Iris pigment epithelial cell (primary cell): ENCODE data around the gene PTPRD.

Experiments used
- DNase-seq: peaks from one replicate; pipeline ENCODE4 v3.0.0-alpha.2; 2011; ENCODE audit warnings: low read depth

The PTPRD gene

GRCh38 chr9:10612641-10613398 is at the start of gene PTPRD:
TSS of gene PTPRD (minus strand) at chr9:10613002.
- peak; percentile 39 for DNase-seq

- DNase-seq, result no peak
These were observed 49.2 kb upstream of the PTPRD start for GRCh38 chr9:10661994-10662393.

- DNase-seq, result no peak
These were observed 48.6 kb upstream of the PTPRD start for GRCh38 chr9:10661376-10661775.

- no peak for DNase-seq
These were observed 38.2 kb upstream of the PTPRD start for GRCh38 chr9:10651012-10651411.

- no peak for DNase-seq
These were observed 36.3 kb upstream of the PTPRD start for GRCh38 chr9:10649076-10649475.

GRCh38 chr9:10633785-10634184 is 21.0 kb upstream of the PTPRD start:
- DNase-seq, result no peak

- no peak for DNase-seq
These were observed 1.5 kb upstream of the PTPRD start for GRCh38 chr9:10614196-10614800.

- DNase-seq, result no peak
These were observed 617 bp upstream of the PTPRD start for GRCh38 chr9:10613419-10613818.

GRCh38 chr9:10605388-10605787 is 7.4 kb downstream of the PTPRD start:
- DNase-seq, result no peak

- DNase-seq, result no peak
These were observed 7.9 kb downstream of the PTPRD start for GRCh38 chr9:10604927-10605326.

GRCh38 chr9:10597801-10598200 is 15.0 kb downstream of the PTPRD start:
- DNase-seq, result no peak

GRCh38 chr9:10594482-10594881 is 18.3 kb downstream of the PTPRD start:
- no peak for DNase-seq

GRCh38 chr9:10586407-10586806 is 26.4 kb downstream of the PTPRD start:
- no peak for DNase-seq

GRCh38 chr9:10571699-10572098 is 41.1 kb downstream of the PTPRD start:
- DNase-seq, result no peak

- DNase-seq, result no peak
These were observed 46.0 kb downstream of the PTPRD start for GRCh38 chr9:10566848-10567247.

GRCh38 chr9:10562581-10563343 is 50.0 kb downstream of the PTPRD start:
- peak; percentile 4 for DNase-seq

- DNase-seq, result no peak
These were observed 64.5 kb downstream of the PTPRD start for GRCh38 chr9:10548348-10548747.

- no peak for DNase-seq
These were observed 74.7 kb downstream of the PTPRD start for GRCh38 chr9:10538073-10538472.

- DNase-seq, result no peak
These were observed 78.0 kb downstream of the PTPRD start for GRCh38 chr9:10534850-10535249.

- DNase-seq, result no peak
These were observed 86.8 kb downstream of the PTPRD start for GRCh38 chr9:10525972-10526371.

- DNase-seq, result no peak
These were observed 89.6 kb downstream of the PTPRD start for GRCh38 chr9:10523164-10523563.

GRCh38 chr9:10512144-10512543 is 100.7 kb downstream of the PTPRD start:
- no peak for DNase-seq

GRCh38 chr9:10488937-10489336 is 123.9 kb downstream of the PTPRD start:
- no peak for DNase-seq
